ENCODE measurements around the gene TRAPPC6A.

TRAPPC6A gene

GRCh38 chr19:45213031-45213430, 35.0 kb upstream of the TRAPPC6A start:
- peaks cover 16% of the 10 kb centered on the region for H3K4me1 ChIP-seq (ENCODE audit: control insufficient read depth, insufficient read depth, low read length)
- no peak overlapping the region for H3K9ac ChIP-seq (ENCODE audit: low read length)
- no peak overlapping the region for H3K27ac ChIP-seq (ENCODE audit: low read depth, low read length)
- no peaks in the 10 kb centered on the region for H3K36me3 ChIP-seq (ENCODE audit: control insufficient read depth, insufficient read depth, low read length)
- no peak overlapping the region for H3K4me3 ChIP-seq (ENCODE audit: low read depth, low read length)
- H3K9me3 ChIP-seq (ENCODE audit: control insufficient read depth, insufficient read depth, low read depth, low read length), result no peaks in the 10 kb centered on the region
- H3K27me3 ChIP-seq (ENCODE audit: control insufficient read depth, insufficient read depth, low read length), result peaks cover 32% of the 10 kb centered on the region

- Histone ChIP-seq H3K4me3 (ENCODE audit: low read depth, low read length) (no peak overlapping the region), H3K27me3 (ENCODE audit: control insufficient read depth, insufficient read depth, low read length) (peaks cover 21% of the 10 kb centered on the region), H3K9ac (ENCODE audit: low read length) (no peak overlapping the region), H3K9me3 (ENCODE audit: control insufficient read depth, insufficient read depth, low read depth, low read length) (no peaks in the 10 kb centered on the region), H3K4me1 (ENCODE audit: control insufficient read depth, insufficient read depth, low read length) (peaks cover 12% of the 10 kb centered on the region), H3K36me3 (ENCODE audit: control insufficient read depth, insufficient read depth, low read length) (no peaks in the 10 kb centered on the region), H3K27ac (ENCODE audit: low read depth, low read length) (no peak overlapping the region)
Observed at GRCh38 chr19:45211751-45212381, 33.8 kb upstream of the TRAPPC6A start.

- Histone ChIP-seq H3K4me1 (ENCODE audit: control insufficient read depth, insufficient read depth, low read length) (no peaks in the 10 kb centered on the region), H3K27ac (ENCODE audit: low read depth, low read length) (no peak overlapping the region), H3K9ac (ENCODE audit: low read length) (no peak overlapping the region)
Observed at GRCh38 chr19:45206328-45206727, 28.3 kb upstream of the TRAPPC6A start.

GRCh38 chr19:45205810-45206209, 27.8 kb upstream of the TRAPPC6A start:
- Histone ChIP-seq H3K36me3 (ENCODE audit: control insufficient read depth, insufficient read depth, low read length) (no peaks in the 10 kb centered on the region), H3K9me3 (ENCODE audit: control insufficient read depth, insufficient read depth, low read depth, low read length) (no peaks in the 10 kb centered on the region), H3K4me1 (ENCODE audit: control insufficient read depth, insufficient read depth, low read length) (no peaks in the 10 kb centered on the region), H3K9ac (ENCODE audit: low read length) (no peak overlapping the region), H3K4me3 (ENCODE audit: low read depth, low read length) (no peak overlapping the region), H3K27ac (ENCODE audit: low read depth, low read length) (no peak overlapping the region), H3K27me3 (ENCODE audit: control insufficient read depth, insufficient read depth, low read length) (no peaks in the 10 kb centered on the region)

More at GRCh38 chr19:45206328-45206727, 28.3 kb upstream of the TRAPPC6A start:
- Histone ChIP-seq H3K4me3 (ENCODE audit: low read depth, low read length) (no peak overlapping the region), H3K27me3 (ENCODE audit: control insufficient read depth, insufficient read depth, low read length) (no peaks in the 10 kb centered on the region), H3K9me3 (ENCODE audit: control insufficient read depth, insufficient read depth, low read depth, low read length) (no peaks in the 10 kb centered on the region), H3K36me3 (ENCODE audit: control insufficient read depth, insufficient read depth, low read length) (no peaks in the 10 kb centered on the region)

GRCh38 chr19:45202637-45203036, 24.6 kb upstream of the TRAPPC6A start:
- Histone ChIP-seq H3K27ac (ENCODE audit: low read depth, low read length) (no peak overlapping the region), H3K9ac (ENCODE audit: low read length) (no peak overlapping the region)

GRCh38 chr19:45200568-45200967, 22.5 kb upstream of the TRAPPC6A start:
- Histone ChIP-seq H3K27me3 (ENCODE audit: control insufficient read depth, insufficient read depth, low read length) (no peaks in the 10 kb centered on the region), H3K4me3 (ENCODE audit: low read depth, low read length) (no peak overlapping the region), H3K4me1 (ENCODE audit: control insufficient read depth, insufficient read depth, low read length) (no peaks in the 10 kb centered on the region), H3K9ac (ENCODE audit: low read length) (no peak overlapping the region), H3K27ac (ENCODE audit: low read depth, low read length) (no peak overlapping the region), H3K36me3 (ENCODE audit: control insufficient read depth, insufficient read depth, low read length) (no peaks in the 10 kb centered on the region), H3K9me3 (ENCODE audit: control insufficient read depth, insufficient read depth, low read depth, low read length) (no peaks in the 10 kb centered on the region)

More at GRCh38 chr19:45202637-45203036, 24.6 kb upstream of the TRAPPC6A start:
- Histone ChIP-seq H3K4me3 (ENCODE audit: low read depth, low read length) (no peak overlapping the region), H3K4me1 (ENCODE audit: control insufficient read depth, insufficient read depth, low read length) (no peaks in the 10 kb centered on the region), H3K36me3 (ENCODE audit: control insufficient read depth, insufficient read depth, low read length) (no peaks in the 10 kb centered on the region), H3K27me3 (ENCODE audit: control insufficient read depth, insufficient read depth, low read length) (no peaks in the 10 kb centered on the region), H3K9me3 (ENCODE audit: control insufficient read depth, insufficient read depth, low read depth, low read length) (no peaks in the 10 kb centered on the region)

- Histone ChIP-seq H3K9me3 (ENCODE audit: control insufficient read depth, insufficient read depth, low read depth, low read length) (no peaks in the 10 kb centered on the region), H3K27ac (ENCODE audit: low read depth, low read length) (no peak overlapping the region), H3K9ac (ENCODE audit: low read length) (no peak overlapping the region), H3K27me3 (ENCODE audit: control insufficient read depth, insufficient read depth, low read length) (no peaks in the 10 kb centered on the region), H3K36me3 (ENCODE audit: control insufficient read depth, insufficient read depth, low read length) (no peaks in the 10 kb centered on the region), H3K4me1 (ENCODE audit: control insufficient read depth, insufficient read depth, low read length) (no peaks in the 10 kb centered on the region), H3K4me3 (ENCODE audit: low read depth, low read length) (no peak overlapping the region)
Observed at GRCh38 chr19:45195764-45196163, 17.7 kb upstream of the TRAPPC6A start.

GRCh38 chr19:45191375-45191774, 13.3 kb upstream of the TRAPPC6A start:
- no peaks in the 10 kb centered on the region for H3K36me3 ChIP-seq (ENCODE audit: control insufficient read depth, insufficient read depth, low read length)
- no peak overlapping the region for H3K4me3 ChIP-seq (ENCODE audit: low read depth, low read length)

GRCh38 chr19:45189971-45190370, 11.9 kb upstream of the TRAPPC6A start:
- Histone ChIP-seq H3K9ac (ENCODE audit: low read length) (no peak overlapping the region), H3K36me3 (ENCODE audit: control insufficient read depth, insufficient read depth, low read length) (no peaks in the 10 kb centered on the region), H3K9me3 (ENCODE audit: control insufficient read depth, insufficient read depth, low read depth, low read length) (no peaks in the 10 kb centered on the region), H3K27me3 (ENCODE audit: control insufficient read depth, insufficient read depth, low read length) (no peaks in the 10 kb centered on the region), H3K27ac (ENCODE audit: low read depth, low read length) (no peak overlapping the region), H3K4me1 (ENCODE audit: control insufficient read depth, insufficient read depth, low read length) (0 out of 2 replicates have a peak, but pooled peaks cover 3% of the 10 kb centered on the region), H3K4me3 (ENCODE audit: low read depth, low read length) (no peak overlapping the region)

More at GRCh38 chr19:45191375-45191774, 13.3 kb upstream of the TRAPPC6A start:
- Histone ChIP-seq H3K27me3 (ENCODE audit: control insufficient read depth, insufficient read depth, low read length) (no peaks in the 10 kb centered on the region), H3K27ac (ENCODE audit: low read depth, low read length) (no peak overlapping the region), H3K9me3 (ENCODE audit: control insufficient read depth, insufficient read depth, low read depth, low read length) (no peaks in the 10 kb centered on the region), H3K4me1 (ENCODE audit: control insufficient read depth, insufficient read depth, low read length) (0 out of 2 replicates have a peak, but pooled peaks cover 3% of the 10 kb centered on the region), H3K9ac (ENCODE audit: low read length) (no peak overlapping the region)

GRCh38 chr19:45187421-45188100, 9.5 kb upstream of the TRAPPC6A start:
- H3K36me3 ChIP-seq (ENCODE audit: control insufficient read depth, insufficient read depth, low read length), result no peaks in the 10 kb centered on the region
- H3K9me3 ChIP-seq (ENCODE audit: control insufficient read depth, insufficient read depth, low read depth, low read length), result no peaks in the 10 kb centered on the region
- H3K4me1 ChIP-seq (ENCODE audit: control insufficient read depth, insufficient read depth, low read length), result 0 out of 2 replicates have a peak, but pooled peaks cover 3% of the 10 kb centered on the region
- H3K27ac ChIP-seq (ENCODE audit: low read depth, low read length), result no peak overlapping the region
- H3K9ac ChIP-seq (ENCODE audit: low read length), result no peak overlapping the region
- H3K27me3 ChIP-seq (ENCODE audit: control insufficient read depth, insufficient read depth, low read length), result no peaks in the 10 kb centered on the region
- H3K4me3 ChIP-seq (ENCODE audit: low read depth, low read length), result no peak overlapping the region

- Histone ChIP-seq H3K27me3 (ENCODE audit: control insufficient read depth, insufficient read depth, low read length) (no peaks in the 10 kb centered on the region), H3K4me1 (ENCODE audit: control insufficient read depth, insufficient read depth, low read length) (0 out of 2 replicates have a peak, but pooled peaks cover 3% of the 10 kb centered on the region), H3K4me3 (ENCODE audit: low read depth, low read length) (no peak overlapping the region), H3K9me3 (ENCODE audit: control insufficient read depth, insufficient read depth, low read depth, low read length) (no peaks in the 10 kb centered on the region), H3K27ac (ENCODE audit: low read depth, low read length) (no peak overlapping the region), H3K9ac (ENCODE audit: low read length) (no peak overlapping the region), H3K36me3 (ENCODE audit: control insufficient read depth, insufficient read depth, low read length) (no peaks in the 10 kb centered on the region)
Observed at GRCh38 chr19:45186509-45187334, 8.7 kb upstream of the TRAPPC6A start.
